B cell (primary cell): ENCODE data around the gene SLC43A2. TPM values are rescaled to one million over a fixed set of nuclear protein-coding genes. Genes with fewer than 3 reads are reported as not detected.

Experiments used
- ATAC-seq: fragments of 200-7000 bp; cut with Tn5 transposase; one replicate; pipeline ENCODE4 v1.10.0; 2021; ENCODE audit warnings: low read depth, mild to moderate bottlenecking, moderate number of reproducible peaks, moderate library complexity
- CTCF ChIA-PET: fragments of 350-600 bp; sonication (Branson Sonifier 250); formaldehyde crosslinking; loops from one replicate; lab custom pipeline; 2021; ENCODE audit warnings: antibody characterized with exemption, inconsistent platforms; lab: Charles Lee
- POLR2A ChIA-PET: fragments of 350-600 bp; sonication (Branson Sonifier 250); formaldehyde crosslinking; loops from one replicate; lab custom pipeline; 2021; ENCODE audit warnings: antibody characterized with exemption; lab: Charles Lee
- DNase-seq: peaks from one replicate; pipeline ENCODE4 v3.0.0; 2013
- H2AFZ ChIP-seq: 2 replicates; pipeline ENCODE4 v1.6.1; 2012; ENCODE audit warnings: mild to moderate bottlenecking, low read depth, low read length; ENCODE audit not compliant: insufficient read depth, poor library complexity, severe bottlenecking
- H3K27ac ChIP-seq, 2 donors: 1 replicate in 1 of 2; 2 replicates in 1 of 2; pipeline ENCODE4 v1.5.1; 2012 to 2013; ENCODE audit warnings: low read length in 2 of 2, mild to moderate bottlenecking in 2 of 2, moderate library complexity in 1 of 2
- H3K27me3 ChIP-seq, 4 experiments: fragments of 200-600 bp in 1 of 4; sonication (generic) in 1 of 4; replicated peaks in 1 of 4; 1 replicate in 2 of 4; 2 replicates in 2 of 4; pipeline versions ENCODE4 v1.6.1 to v1.7.0; 2013 to 2016; ENCODE audit warnings: low read length in 3 of 4, mild to moderate bottlenecking in 2 of 4, mixed read lengths in 1 of 4, moderate library complexity in 1 of 4; ENCODE audit not compliant: insufficient read depth in 4 of 4, control insufficient read depth in 3 of 4; ENCODE audit errors: control extremely low read depth in 1 of 4
- H3K36me3 ChIP-seq, 2 experiments: replicated peaks in 1 of 2; 1 replicate in 1 of 2; 2 replicates in 1 of 2; pipeline versions ENCODE4 v1.6.1 to v1.7.1; 2013; ENCODE audit warnings: low read length in 1 of 2; ENCODE audit not compliant: insufficient read depth in 2 of 2, control insufficient read depth in 1 of 2; ENCODE audit errors: control extremely low read depth in 1 of 2, extremely low read depth in 1 of 2
- H3K4me1 ChIP-seq, 2 donors: fragments of 200-600 bp in 1 of 2; sonication (generic) in 1 of 2; 1 replicate in 1 of 2; 2 replicates in 1 of 2; pipeline versions ENCODE4 v1.5.1 to v1.6.1; 2013 to 2017; ENCODE audit warnings: low read length in 2 of 2; ENCODE audit not compliant: control insufficient read depth in 2 of 2, insufficient read depth in 2 of 2
- H3K4me2 ChIP-seq: replicated peaks from 2 replicates; pipeline ENCODE3; 2012; ENCODE audit warnings: mild to moderate bottlenecking, low read depth, low read length; ENCODE audit not compliant: poor library complexity, severe bottlenecking
- H3K4me3 ChIP-seq, 5 experiments: fragments of 200-600 bp in 1 of 5; sonication (generic) in 1 of 5; 1 replicate in 3 of 5; 2 replicates in 2 of 5; pipeline versions ENCODE4 v1.5.1 to v1.7.0; 2011 to 2016; ENCODE audit warnings: low read length in 4 of 5, mild to moderate bottlenecking in 4 of 5, low read depth in 2 of 5, control low read depth in 1 of 5, moderate library complexity in 1 of 5; ENCODE audit not compliant: insufficient read depth in 1 of 5; ENCODE audit errors: control extremely low read depth in 1 of 5, extremely low read depth in 1 of 5
- H3K79me2 ChIP-seq: fragments of 200-600 bp; sonication (generic); one replicate; pipeline ENCODE4 v1.6.0; 2016; ENCODE audit warnings: low read length; ENCODE audit not compliant: control insufficient read depth, insufficient read depth
- H3K9ac ChIP-seq: fragments of 200-600 bp; sonication (generic); 2 replicates; pipeline ENCODE4 v1.6.1; 2017; ENCODE audit warnings: mild to moderate bottlenecking, low read length, moderate library complexity
- H3K9me3 ChIP-seq, 3 donors: one replicate each; pipeline versions ENCODE4 v1.6.1 to v1.7.1; 2013; ENCODE audit warnings: low read length in 2 of 3; ENCODE audit not compliant: control insufficient read depth in 2 of 3, insufficient read depth in 1 of 3; ENCODE audit errors: control extremely low read depth in 1 of 3
- H4K20me1 ChIP-seq: 2 replicates; pipeline ENCODE4 v1.6.0; 2012; ENCODE audit warnings: mild to moderate bottlenecking, low read length; ENCODE audit not compliant: insufficient read depth, control insufficient read depth, poor library complexity, severe bottlenecking
- H3K27ac Mint-ChIP-seq: one replicate; pipeline ENCODE4 v1.8.0; 2021; ENCODE audit warnings: mixed read lengths
- H3K27me3 Mint-ChIP-seq: one replicate; pipeline ENCODE4 v1.8.0; 2021; ENCODE audit warnings: mixed read lengths
- H3K4me1 Mint-ChIP-seq: one replicate; pipeline ENCODE4 v1.8.0; 2021; ENCODE audit warnings: mixed read lengths
- H3K4me3 Mint-ChIP-seq: one replicate; pipeline ENCODE4 v1.8.0; 2021; ENCODE audit warnings: mixed read lengths
- H3K9me3 Mint-ChIP-seq: one replicate; pipeline ENCODE4 v1.8.0; 2022; ENCODE audit warnings: mixed read lengths; ENCODE audit not compliant: insufficient read depth
- EZH2 ChIP-seq: IDR thresholded peaks from 2 replicates; pipeline ENCODE4 v1.6.1; 2012; ENCODE audit warnings: borderline replicate concordance, low read depth, mild to moderate bottlenecking, moderate library complexity, low read length; ENCODE audit not compliant: insufficient read depth, poor library complexity, severe bottlenecking
- WGBS: methylation state at CpG from one replicate; pipeline ENCODE4 v1.1.5; 2013; ENCODE audit warnings: missing lambda C conversion rate; ENCODE audit not compliant: insufficient coverage; 5-methylcytosine and 5-hydroxymethylcytosine counted together
- intact Hi-C: fragments of 100-400 bp; cut with micrococcal nuclease; formaldehyde crosslinking; loops from one replicate; pipeline ENCODE4 v1.10.0; 2022
- polyA plus RNA-seq: library from polyadenylated mRNA; depleted of rRNA; stranded (reverse); fragments of >200 nt; gene quantifications from 2 replicates; pipeline ENCODE4 v1.2.3, GENCODE V29; 2012
- total RNA-seq, 2 donors: library from RNA; stranded (reverse); fragments of 120-200 nt in 1 of 2; gene quantifications; 1 replicate in 1 of 2; 2 replicates in 1 of 2; pipeline versions ENCODE4 v1.2.3 to v1.2.4, GENCODE V29; 2013 to 2022
- TF ChIP-seq, protein P1 (sequence below): fragments of 200-600 bp; IDR thresholded peaks from one replicate; pipeline ENCODE4 v1.8.0; 2022; ENCODE audit warnings: antibody characterized with exemption, mild to moderate bottlenecking

The SLC43A2 gene
- total and polyA plus RNA-seq, 2 donors (not counting 1 experiment from before 2014, with no cell fraction given) = 26.2 to 204 TPM

DNA sequence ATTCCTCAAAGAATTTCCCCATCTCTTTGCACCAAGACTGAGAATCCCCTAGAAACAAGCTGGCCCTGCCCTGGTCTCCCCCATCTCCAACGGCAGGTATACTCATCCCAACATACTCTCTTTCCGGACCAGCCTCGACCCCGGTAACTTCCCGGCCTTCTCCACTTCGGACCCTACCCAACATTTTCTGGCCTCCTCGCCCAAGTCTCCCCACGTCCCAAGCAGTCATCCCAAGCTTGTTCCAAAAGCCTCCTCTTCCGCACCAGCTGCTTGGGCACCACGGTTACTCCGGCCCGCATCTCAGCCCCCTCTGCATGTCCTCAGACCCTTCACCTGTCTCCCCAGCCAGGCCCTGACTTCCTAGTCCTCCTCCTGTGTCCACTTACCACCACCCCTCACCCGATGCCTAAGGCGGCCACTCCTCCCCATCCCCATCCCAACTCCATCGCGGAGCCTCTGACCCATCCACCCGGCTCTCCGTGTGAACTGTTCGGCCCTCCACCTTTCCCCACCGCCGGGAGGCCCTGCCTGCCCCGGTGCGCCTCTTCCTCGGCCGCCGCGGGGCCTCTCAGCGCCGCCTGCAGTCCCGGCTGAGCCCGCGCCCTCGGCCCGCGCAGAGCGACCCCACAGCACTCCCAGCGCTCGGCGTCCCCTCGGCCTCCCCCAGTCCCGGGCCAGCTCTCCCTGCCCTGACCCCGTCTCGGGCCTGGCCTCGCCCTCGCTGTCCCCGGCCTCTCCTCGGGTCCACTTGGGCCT, 67.0 kb downstream of the SLC43A2 start:
- no peak for TF ChIP-seq EZH2
- TF ChIP-seq, protein P1, sequence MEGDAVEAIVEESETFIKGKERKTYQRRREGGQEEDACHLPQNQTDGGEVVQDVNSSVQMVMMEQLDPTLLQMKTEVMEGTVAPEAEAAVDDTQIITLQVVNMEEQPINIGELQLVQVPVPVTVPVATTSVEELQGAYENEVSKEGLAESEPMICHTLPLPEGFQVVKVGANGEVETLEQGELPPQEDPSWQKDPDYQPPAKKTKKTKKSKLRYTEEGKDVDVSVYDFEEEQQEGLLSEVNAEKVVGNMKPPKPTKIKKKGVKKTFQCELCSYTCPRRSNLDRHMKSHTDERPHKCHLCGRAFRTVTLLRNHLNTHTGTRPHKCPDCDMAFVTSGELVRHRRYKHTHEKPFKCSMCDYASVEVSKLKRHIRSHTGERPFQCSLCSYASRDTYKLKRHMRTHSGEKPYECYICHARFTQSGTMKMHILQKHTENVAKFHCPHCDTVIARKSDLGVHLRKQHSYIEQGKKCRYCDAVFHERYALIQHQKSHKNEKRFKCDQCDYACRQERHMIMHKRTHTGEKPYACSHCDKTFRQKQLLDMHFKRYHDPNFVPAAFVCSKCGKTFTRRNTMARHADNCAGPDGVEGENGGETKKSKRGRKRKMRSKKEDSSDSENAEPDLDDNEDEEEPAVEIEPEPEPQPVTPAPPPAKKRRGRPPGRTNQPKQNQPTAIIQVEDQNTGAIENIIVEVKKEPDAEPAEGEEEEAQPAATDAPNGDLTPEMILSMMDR = peak; percentile 36
- Histone ChIP-seq H3K4me2 (peak overlapping the region; percentile 80), H3K4me1 (peaks cover 20 to 29% of the 10 kb centered on the region in 2 donors), H3K36me3 (no peaks in the 10 kb centered on the region), H3K9ac (peak overlapping the region; percentile 76), H3K27ac (peak overlapping the region in 1 of 2 donors; percentile 78), H2AFZ (peak overlapping the region; percentile 64), H4K20me1 (peaks cover 39% of the 10 kb centered on the region), H3K27me3 (no peaks in the 10 kb centered on the region), H3K4me3 (peak overlapping the region; percentile 8 to 72 (median 64)), H3K79me2 (peaks cover 56% of the 10 kb centered on the region), H3K9me3 (no peaks in the 10 kb centered on the region)
- peaks cover 39% of the 10 kb centered on the region for H3K4me1 Mint-ChIP-seq
- H3K9me3 Mint-ChIP-seq = no peaks in the 10 kb centered on the region
- CTCF ChIA-PET = interaction anchor here (0.7 to 2.4 kb wide), 7 partner anchors 12 to 196 kb away, joined by 3 to 8 read pairs (median 4); no protein-coding TSS in a partner anchor
- peak overlapping the region; percentile 89 for H3K4me3 Mint-ChIP-seq
- peak; percentile 37 for ATAC-seq
- 14% methylated on average over 47 of the region's 47 CpGs for WGBS
- intact Hi-C loops = loop anchor here (1.0 to 5.0 kb wide), 3 partner anchors 44 to 159 kb away; partner anchors contain the start of genes INPP5K, SLC43A2 and YWHAE
- H3K27ac Mint-ChIP-seq = peak overlapping the region; percentile 78
- H3K27me3 Mint-ChIP-seq = no peaks in the 10 kb centered on the region
- DNase-seq = peak; percentile 67
- POLR2A ChIA-PET = interaction anchor here (1.5 kb wide), 1 partner anchor 41 kb away, joined by 4 read pairs; no protein-coding TSS in a partner anchor
